Gastrocnemius medialis (tissue), 4 donors: ENCODE results near the gene TNNT3. TPM values are rescaled to one million over a fixed set of nuclear protein-coding genes. Genes with fewer than 3 reads are reported as not detected.

Experiments used
- ATAC-seq, 2 donors: fragments of 150-250 bp; one replicate each; pipeline ENCODE4 v1.9.1; 2016
- DNase-seq, 2 donors: peaks; one replicate each; pipeline ENCODE4 v3.0.0-alpha.2; 2019
- H3K27ac ChIP-seq, 4 donors: fragments of 200-600 bp; sonication (generic); 1 replicate in 1 of 4; 2 replicates in 3 of 4; pipeline ENCODE4 v1.5.1; 2016 to 2018; ENCODE audit warnings: mild to moderate bottlenecking in 2 of 4, moderate library complexity in 1 of 4
- H3K27me3 ChIP-seq, 3 donors: fragments of 200-600 bp; sonication (generic) in 2 of 3; 1 replicate in 1 of 3; 2 replicates in 2 of 3; pipeline versions ENCODE4 v1.5.1 to v1.6.0; 2016 to 2019; ENCODE audit warnings: mild to moderate bottlenecking in 1 of 3, moderate library complexity in 1 of 3
- H3K36me3 ChIP-seq, 2 donors: fragments of 200-600 bp; sonication (generic) in 1 of 2; one replicate each; pipeline ENCODE4 v1.5.1; 2017 to 2018
- H3K4me1 ChIP-seq, 2 donors: fragments of 200-600 bp; sonication (generic) in 1 of 2; one replicate each; pipeline ENCODE4 v1.5.1; 2016 to 2017; ENCODE audit warnings: mild to moderate bottlenecking in 2 of 2
- H3K4me3 ChIP-seq, 4 donors: fragments of 200-600 bp; sonication (generic) in 3 of 4; 1 replicate in 1 of 4; 2 replicates in 3 of 4; pipeline ENCODE4 v1.5.1; 2016 to 2019; ENCODE audit warnings: mild to moderate bottlenecking in 2 of 4
- H3K9me3 ChIP-seq, 3 donors: fragments of 200-600 bp; sonication (generic) in 2 of 3; 1 replicate in 1 of 3; 2 replicates in 2 of 3; pipeline ENCODE4 v1.5.1; 2016 to 2019
- CTCF ChIP-seq, 5 experiments: fragments of 450-650 bp in 3 of 5; fragments of 200-600 bp in 2 of 5; sonication (generic) in 2 of 5; IDR thresholded peaks in 4 of 5; conservative IDR thresholded peaks in 1 of 5; 1 replicate in 4 of 5; 2 replicates in 1 of 5; pipeline ENCODE4 v1.5.1; 2016 to 2019; ENCODE audit warnings: antibody characterized with exemption in 5 of 5, mild to moderate bottlenecking in 3 of 5, moderate library complexity in 3 of 5
- POLR2A ChIP-seq, 2 donors: fragments of 450-650 bp; IDR thresholded peaks; one replicate each; pipeline ENCODE4 v1.6.1; 2017; ENCODE audit warnings: antibody characterized with exemption in 2 of 2, mild to moderate bottlenecking in 2 of 2, moderate library complexity in 2 of 2
- in situ Hi-C, 4 donors: fragments of 200-750 bp; cut with MboI; loops; one replicate each; pipeline versions ENCODE4 v1.15.0 to v1.8.0; 2017; ENCODE audit warnings: low sequenced_read_pairs in 4 of 4
- intact Hi-C: fragments of 100-400 bp; cut with DNase I; formaldehyde crosslinking; loops from one replicate; pipeline ENCODE4 v1.15.1; 2023; ENCODE audit warnings: low total_unique reads
- total RNA-seq, 4 donors: library from RNA; depleted of rRNA; stranded (reverse); fragments of >200 nt; gene quantifications; one replicate each; pipeline versions ENCODE4 v1.1.0 to v1.2.3, GENCODE V29; 2016

Gene TNNT3
- total RNA-seq, 4 donors from 2014 or later: 1,260 to 3,441 (median 1,835) TPM

- DNase-seq (no peak), ATAC-seq (no peak)
- TF ChIP-seq CTCF (IDR thresholded peaks at IDR 0.05 in 4 of 5, conservative IDR thresholded peaks at IDR 0.05 in 1 of 5) (no peak), POLR2A (IDR thresholded peaks at IDR 0.05) (no peak)
These were observed 45.5 kb downstream of the TNNT3 start for GRCh38 chr11:1964955-1965354.

GRCh38 chr11:1966531-1966930 lies 47.0 kb downstream of the TNNT3 start:
- peak; percentile 48 to 86 for DNase-seq
- Histone ChIP-seq H3K9me3 (no peaks in the 10 kb centered on the region), H3K4me3 (no peak overlapping the region), H3K27ac (peak overlapping the region in 3 of 4 donors; percentile 63 to 71 (median 66)), H3K4me1 (no peaks in the 10 kb centered on the region), H3K27me3 (no peaks in the 10 kb centered on the region), H3K36me3 (no peaks in the 10 kb centered on the region)
- peak; percentile 45 to 49 for ATAC-seq
- no peak for TF ChIP-seq POLR2A (IDR thresholded peaks at IDR 0.05)
- TF ChIP-seq CTCF (IDR thresholded peaks at IDR 0.05 in 4 of 5, conservative IDR thresholded peaks at IDR 0.05 in 1 of 5): peak in 1 of 5 experiments; percentile 32
- in situ Hi-C loops (no loop called here), intact Hi-C loops (no loop called here)

More at GRCh38 chr11:1964955-1965354, 45.5 kb downstream of the TNNT3 start:
- no peaks in the 10 kb centered on the region for H3K4me1 ChIP-seq
- intact Hi-C loops: no loop called here
- no peaks in the 10 kb centered on the region for H3K9me3 ChIP-seq
- H3K36me3 ChIP-seq: no peaks in the 10 kb centered on the region
- in situ Hi-C loops: no loop called here
- no peaks in the 10 kb centered on the region for H3K27me3 ChIP-seq
- H3K27ac ChIP-seq: no peak overlapping the region
- H3K4me3 ChIP-seq: no peak overlapping the region

GRCh38 chr11:1967641-1968225 lies 48.2 kb downstream of the TNNT3 start:
- H3K27me3 ChIP-seq: no peaks in the 10 kb centered on the region
- H3K36me3 ChIP-seq: no peaks in the 10 kb centered on the region
- H3K4me1 ChIP-seq: no peaks in the 10 kb centered on the region
- no peak for TF ChIP-seq CTCF (IDR thresholded peaks at IDR 0.05 in 4 of 5, conservative IDR thresholded peaks at IDR 0.05 in 1 of 5)
- TF ChIP-seq POLR2A (IDR thresholded peaks at IDR 0.05): no peak
- peak overlapping the region in 1 of 4 donors; percentile 63 for H3K27ac ChIP-seq
- H3K9me3 ChIP-seq: no peaks in the 10 kb centered on the region
- no peak overlapping the region for H3K4me3 ChIP-seq
- DNase-seq (peak; percentile 35 to 88), ATAC-seq (peak; percentile 57 to 62)
- intact Hi-C loops: no loop called here
- in situ Hi-C loops: no loop called here

- Histone ChIP-seq H3K4me3 (no peak overlapping the region), H3K9me3 (no peaks in the 10 kb centered on the region), H3K27ac (peak overlapping the region; percentile 67 to 81 (median 70)), H3K36me3 (no peaks in the 10 kb centered on the region), H3K4me1 (no peaks in the 10 kb centered on the region), H3K27me3 (no peaks in the 10 kb centered on the region)
- TF ChIP-seq CTCF (IDR thresholded peaks at IDR 0.05 in 4 of 5, conservative IDR thresholded peaks at IDR 0.05 in 1 of 5) (no peak), POLR2A (IDR thresholded peaks at IDR 0.05) (no peak)
- ATAC-seq: peak; percentile 27 to 34
- DNase-seq: peak in 1 of 2 donors; percentile 40
- in situ Hi-C loops: no loop called here
- intact Hi-C loops: no loop called here
These were observed 49.0 kb downstream of the TNNT3 start for GRCh38 chr11:1968454-1969002.
